Stimulated activated CD4-positive, alpha-beta T cell treated with anti-CD3 and anti-CD28 coated beads, Interleukin-1b, Interleukin-23, amount 100 ng/mL, for 1 hour (primary cell): ENCODE measurements around the gene TBX4.
"Not testable (repeated sequence)": the region's sequence is repeated elsewhere in the genome, so short reads cannot be mapped to it uniquely, and the experiment has no call there.

Source experiments
- DNase-seq, 2 donors: peaks; one replicate each; pipeline ENCODE4 v3.0.0-alpha.2; 2020; ENCODE audit warnings: low read depth in 2 of 2

TBX4 gene

GRCh38 chr17:61524319-61524718, 72.1 kb downstream of the TBX4 start:
- no peak for DNase-seq

- not testable (repeated sequence) for DNase-seq
Measured at GRCh38 chr17:61527441-61527840, 75.2 kb downstream of the TBX4 start.

GRCh38 chr17:61528171-61528570, 75.9 kb downstream of the TBX4 start:
- DNase-seq, result no peak

- no peak for DNase-seq
Measured at GRCh38 chr17:61531223-61531622, 79.0 kb downstream of the TBX4 start.

GRCh38 chr17:61532826-61533225, 80.6 kb downstream of the TBX4 start:
- DNase-seq, result no peak

- DNase-seq, result no peak
Measured at GRCh38 chr17:61533797-61534196, 81.6 kb downstream of the TBX4 start.

GRCh38 chr17:61534414-61534813, 82.2 kb downstream of the TBX4 start:
- no peak for DNase-seq
